Thyroid gland (tissue), 4 donors: ENCODE measurements around the gene PAM16.

Experiments
- POLR2A ChIP-seq, 2 donors: fragments of 450-650 bp; IDR thresholded peaks; one replicate each; pipeline ENCODE4 v1.6.1; 2017; ENCODE audit warnings: antibody characterized with exemption in 2 of 2, mild to moderate bottlenecking in 2 of 2, moderate library complexity in 1 of 2
- TF ChIP-seq, protein P1 (sequence below), 6 experiments: fragments of 200-600 bp in 3 of 6; fragments of 450-650 bp in 3 of 6; sonication (generic) in 3 of 6; IDR thresholded peaks; one replicate each; pipeline ENCODE4 v1.5.1; 2016 to 2019; ENCODE audit warnings: antibody characterized with exemption in 6 of 6, mild to moderate bottlenecking in 2 of 6, inconsistent platforms in 1 of 6, moderate library complexity in 1 of 6

DNA sequence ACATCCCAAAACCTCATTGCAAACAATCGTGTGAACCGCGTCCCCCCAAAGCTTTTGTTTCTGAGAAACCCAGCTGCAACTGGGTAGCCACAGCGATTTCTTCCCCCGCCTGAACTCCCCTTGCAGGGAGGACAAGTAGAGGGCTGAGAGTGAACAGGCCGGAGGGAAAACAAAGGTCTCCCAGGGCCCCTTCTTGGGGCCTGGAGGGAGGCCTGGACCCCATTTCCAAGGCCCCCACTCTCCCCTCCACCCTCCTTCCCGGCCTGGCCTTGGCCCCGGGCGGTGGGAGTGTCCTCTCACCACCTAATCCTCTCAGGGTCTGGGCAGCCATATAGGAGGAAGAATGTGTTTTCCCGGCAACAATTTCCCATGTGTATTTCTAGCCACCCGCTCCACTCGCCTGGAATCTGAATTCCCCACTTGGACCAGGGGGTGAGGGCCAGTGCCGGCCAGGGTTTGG lies 32.6 kb downstream of the PAM16 start:
- TF ChIP-seq, protein P1, sequence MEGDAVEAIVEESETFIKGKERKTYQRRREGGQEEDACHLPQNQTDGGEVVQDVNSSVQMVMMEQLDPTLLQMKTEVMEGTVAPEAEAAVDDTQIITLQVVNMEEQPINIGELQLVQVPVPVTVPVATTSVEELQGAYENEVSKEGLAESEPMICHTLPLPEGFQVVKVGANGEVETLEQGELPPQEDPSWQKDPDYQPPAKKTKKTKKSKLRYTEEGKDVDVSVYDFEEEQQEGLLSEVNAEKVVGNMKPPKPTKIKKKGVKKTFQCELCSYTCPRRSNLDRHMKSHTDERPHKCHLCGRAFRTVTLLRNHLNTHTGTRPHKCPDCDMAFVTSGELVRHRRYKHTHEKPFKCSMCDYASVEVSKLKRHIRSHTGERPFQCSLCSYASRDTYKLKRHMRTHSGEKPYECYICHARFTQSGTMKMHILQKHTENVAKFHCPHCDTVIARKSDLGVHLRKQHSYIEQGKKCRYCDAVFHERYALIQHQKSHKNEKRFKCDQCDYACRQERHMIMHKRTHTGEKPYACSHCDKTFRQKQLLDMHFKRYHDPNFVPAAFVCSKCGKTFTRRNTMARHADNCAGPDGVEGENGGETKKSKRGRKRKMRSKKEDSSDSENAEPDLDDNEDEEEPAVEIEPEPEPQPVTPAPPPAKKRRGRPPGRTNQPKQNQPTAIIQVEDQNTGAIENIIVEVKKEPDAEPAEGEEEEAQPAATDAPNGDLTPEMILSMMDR (IDR thresholded peaks at IDR 0.05), result no peak
- no peak for TF ChIP-seq POLR2A (IDR thresholded peaks at IDR 0.05)
